Heart left ventricle (tissue), 13 donors: ENCODE measurements around the gene BORCS8.

Source experiments
- POLR2A ChIP-seq, 2 donors: fragments of 450-650 bp; IDR thresholded peaks; one replicate each; pipeline ENCODE4 v1.6.1; 2017; ENCODE audit warnings: antibody characterized with exemption in 2 of 2, mild to moderate bottlenecking in 2 of 2, moderate library complexity in 2 of 2
- TF ChIP-seq, protein P1 (sequence below), 12 donors: fragments of 200-600 bp; sonication (generic) in 4 of 12; IDR thresholded peaks; one replicate each; pipeline versions ENCODE4 v1.5.0 to v1.8.0; 2018 to 2022; ENCODE audit warnings: antibody characterized with exemption in 12 of 12, mild to moderate bottlenecking in 5 of 12
- donor health status: ischemic (EF 13 %, LVEDD 7.1; RV severe dilation, severe dysfunction).
- donor health status: DM: no; HTN: yes; CAD: no.
- donor health status: DM: no; HTN: no; CAD: no.
- donor health status: ischemic (EF 25% LVEDD 6.9; RV normal size, moderate dysfunction).
- donor health status: ischemic (EF 25% LVEDD 5.7; RV mildly dilated, moderate dysfunction).
- donor health status: ischemic (EF 35%, LVEDD 5.7; RV mildly dilated, moderate dysfunction).
- donor health status: nonischemic (EF 11% LVEDD 7.7; RV severe dilation, severe dysfunction).
- donor health status: DM: yes; HTN: yes; CAD: no.
- donor health status: PGD.
- donor health status: ischemic (EF 29% LVEDD 5.4; RV normal size, mild dysfunction).
- donor health status: nonischemic (EF 23%, LVEDD 6.1; RV moderate dilation, normal function).

DNA sequence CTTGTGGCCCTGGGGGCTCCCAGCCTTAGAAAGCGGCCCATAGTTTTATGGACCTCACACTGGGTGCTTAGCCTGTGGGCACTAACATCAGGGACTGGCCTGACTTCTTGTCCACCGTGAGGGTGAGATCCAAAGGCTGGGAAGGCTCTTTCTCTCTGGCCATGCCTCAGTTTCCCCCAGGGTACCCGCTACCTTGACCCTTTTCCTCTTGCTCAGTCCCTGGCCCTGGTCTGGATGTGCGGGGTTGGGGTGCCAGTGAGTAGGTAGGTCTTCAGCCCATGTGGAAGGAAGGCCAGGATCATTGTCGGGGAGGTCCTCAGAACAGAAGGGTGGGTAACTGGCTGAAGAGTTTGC lies 52.1 kb downstream of the BORCS8 start:
- no peak for TF ChIP-seq POLR2A (IDR thresholded peaks at IDR 0.05)
- TF ChIP-seq, protein P1, sequence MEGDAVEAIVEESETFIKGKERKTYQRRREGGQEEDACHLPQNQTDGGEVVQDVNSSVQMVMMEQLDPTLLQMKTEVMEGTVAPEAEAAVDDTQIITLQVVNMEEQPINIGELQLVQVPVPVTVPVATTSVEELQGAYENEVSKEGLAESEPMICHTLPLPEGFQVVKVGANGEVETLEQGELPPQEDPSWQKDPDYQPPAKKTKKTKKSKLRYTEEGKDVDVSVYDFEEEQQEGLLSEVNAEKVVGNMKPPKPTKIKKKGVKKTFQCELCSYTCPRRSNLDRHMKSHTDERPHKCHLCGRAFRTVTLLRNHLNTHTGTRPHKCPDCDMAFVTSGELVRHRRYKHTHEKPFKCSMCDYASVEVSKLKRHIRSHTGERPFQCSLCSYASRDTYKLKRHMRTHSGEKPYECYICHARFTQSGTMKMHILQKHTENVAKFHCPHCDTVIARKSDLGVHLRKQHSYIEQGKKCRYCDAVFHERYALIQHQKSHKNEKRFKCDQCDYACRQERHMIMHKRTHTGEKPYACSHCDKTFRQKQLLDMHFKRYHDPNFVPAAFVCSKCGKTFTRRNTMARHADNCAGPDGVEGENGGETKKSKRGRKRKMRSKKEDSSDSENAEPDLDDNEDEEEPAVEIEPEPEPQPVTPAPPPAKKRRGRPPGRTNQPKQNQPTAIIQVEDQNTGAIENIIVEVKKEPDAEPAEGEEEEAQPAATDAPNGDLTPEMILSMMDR (IDR thresholded peaks at IDR 0.05) = peak in 1 of 12 donors; percentile 5
